Posterior cingulate gyrus (tissue), 11 donors: ENCODE data around the gene ITGA2.

Experiments
- DNase-seq, 10 donors: peaks; one replicate each; pipeline versions ENCODE4 v3.0.0 to v3.0.0-alpha.2; 2020 to 2021; ENCODE audit warnings: mixed read lengths in 3 of 10
- intact Hi-C: fragments of 100-400 bp; cut with DNase I; formaldehyde crosslinking; loops from one replicate; pipeline ENCODE4 v1.15.1; 2023

The ITGA2 gene

DNA sequence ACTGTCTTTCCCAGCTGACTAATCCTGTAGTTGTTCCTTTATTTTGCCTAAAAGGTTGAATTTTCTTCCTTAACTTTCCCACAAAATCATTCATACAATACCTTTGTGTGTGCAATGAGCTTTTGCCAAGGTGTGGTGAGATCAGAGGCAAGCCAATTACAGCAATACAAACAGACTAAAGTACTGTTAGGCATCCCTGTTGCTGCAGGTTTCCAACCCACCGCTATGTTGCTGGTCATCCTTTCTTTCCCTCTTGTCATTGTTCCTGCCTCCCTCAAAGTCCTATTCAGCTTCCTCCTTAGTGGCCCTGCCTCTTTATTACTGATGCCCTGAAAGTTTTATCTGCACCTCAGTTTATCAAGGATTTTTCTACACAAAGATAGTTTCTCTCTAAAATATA is 22.1 kb downstream of the ITGA2 start:
- intact Hi-C loops, result no loop called here
- DNase-seq, result no peak

DNA sequence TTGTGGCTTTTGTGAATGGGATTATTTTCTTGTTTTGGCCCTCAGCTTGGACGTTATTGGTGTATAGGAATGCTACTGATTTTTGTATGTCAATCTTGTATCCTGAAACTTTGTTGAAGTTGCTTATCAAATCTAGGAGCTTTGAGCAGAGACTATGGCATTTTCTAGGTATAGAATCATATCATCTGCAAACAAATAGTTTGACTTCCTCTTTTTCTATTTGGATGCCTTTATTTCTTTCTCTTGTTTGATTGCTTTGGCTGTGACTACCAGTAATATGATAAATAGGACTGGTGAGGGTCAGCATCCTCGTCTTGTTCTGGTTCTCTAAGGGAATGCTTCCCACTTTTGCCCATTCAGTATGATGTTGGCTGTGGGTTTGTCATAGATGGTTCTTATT is 24.7 kb downstream of the ITGA2 start:
- no peak for DNase-seq
- intact Hi-C loops, result no loop called here

DNA sequence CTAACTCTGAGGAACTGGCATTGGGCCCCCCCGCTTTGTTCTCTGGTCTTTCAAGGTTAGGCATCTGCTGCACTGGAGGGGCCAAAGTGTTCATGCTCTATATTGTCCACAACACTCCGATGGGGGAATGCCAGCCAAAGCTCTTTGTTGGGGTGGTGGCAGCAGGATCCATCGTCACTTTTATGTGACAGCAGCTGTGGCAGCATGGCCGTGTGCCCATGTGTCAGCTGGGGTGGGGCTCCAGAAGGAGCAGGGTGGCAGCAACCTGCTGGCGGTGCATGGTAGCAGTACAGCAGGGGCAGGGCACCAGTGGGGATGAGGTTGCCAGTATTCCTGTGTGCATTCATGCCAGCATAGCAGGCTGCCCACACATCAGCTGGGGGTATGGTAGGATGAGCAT is 28.2 kb downstream of the ITGA2 start:
- peak; percentile 41 to 96 (median 66) for DNase-seq
- intact Hi-C loops, result no loop called here

DNA sequence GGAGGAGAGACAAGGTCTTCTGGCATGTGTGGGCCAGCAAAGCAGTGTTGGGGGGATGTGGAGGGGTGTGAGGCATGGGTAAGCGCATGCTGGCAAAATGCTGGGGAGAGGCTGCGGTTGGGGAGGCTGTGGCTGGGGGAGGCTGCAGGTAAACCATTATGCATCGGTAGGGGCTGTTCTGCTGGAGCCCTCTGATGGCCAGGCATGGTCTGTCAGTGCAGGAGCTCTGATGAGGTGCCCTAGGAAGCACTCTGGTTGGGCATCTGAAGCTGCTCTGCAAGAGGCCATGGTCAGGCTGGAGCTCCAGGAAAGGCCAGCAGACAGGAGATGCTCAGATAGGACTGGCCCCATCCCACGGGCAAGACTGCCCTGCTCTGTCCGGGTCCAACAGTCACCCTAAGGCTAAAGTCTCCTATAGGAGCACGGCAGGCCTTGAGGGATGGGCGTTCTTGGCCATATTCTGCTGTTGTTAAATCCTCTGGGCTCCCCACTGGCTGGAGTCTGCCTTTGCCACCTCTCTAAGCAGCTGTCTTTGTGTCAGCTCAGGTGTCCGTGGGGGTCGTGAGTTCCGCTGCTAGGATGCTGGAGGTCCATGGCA is 28.7 kb downstream of the ITGA2 start:
- DNase-seq, result peak in 2 of 10 donors; percentile 68 to 79
- intact Hi-C loops, result no loop called here

DNA sequence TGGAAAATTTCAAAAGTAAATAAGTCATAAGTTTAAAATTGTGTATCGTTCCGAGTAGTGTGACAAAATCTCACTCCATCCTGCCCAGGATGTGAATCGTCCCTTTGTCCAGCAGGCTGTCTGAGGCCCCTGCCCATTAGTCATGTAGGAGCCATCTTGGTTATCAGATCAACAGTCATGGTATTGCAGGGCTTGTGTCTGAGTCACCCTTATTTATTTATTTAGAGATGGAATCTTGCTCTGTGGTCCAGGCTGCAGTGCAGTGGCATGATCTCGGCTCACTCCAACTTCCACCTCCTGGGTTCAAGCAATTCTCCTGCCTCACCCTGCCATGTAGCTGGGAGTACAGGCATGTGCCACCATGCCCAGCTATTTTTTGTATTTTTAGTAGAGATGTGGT is 30.2 kb downstream of the ITGA2 start:
- DNase-seq, result no peak
- intact Hi-C loops, result no loop called here

DNA sequence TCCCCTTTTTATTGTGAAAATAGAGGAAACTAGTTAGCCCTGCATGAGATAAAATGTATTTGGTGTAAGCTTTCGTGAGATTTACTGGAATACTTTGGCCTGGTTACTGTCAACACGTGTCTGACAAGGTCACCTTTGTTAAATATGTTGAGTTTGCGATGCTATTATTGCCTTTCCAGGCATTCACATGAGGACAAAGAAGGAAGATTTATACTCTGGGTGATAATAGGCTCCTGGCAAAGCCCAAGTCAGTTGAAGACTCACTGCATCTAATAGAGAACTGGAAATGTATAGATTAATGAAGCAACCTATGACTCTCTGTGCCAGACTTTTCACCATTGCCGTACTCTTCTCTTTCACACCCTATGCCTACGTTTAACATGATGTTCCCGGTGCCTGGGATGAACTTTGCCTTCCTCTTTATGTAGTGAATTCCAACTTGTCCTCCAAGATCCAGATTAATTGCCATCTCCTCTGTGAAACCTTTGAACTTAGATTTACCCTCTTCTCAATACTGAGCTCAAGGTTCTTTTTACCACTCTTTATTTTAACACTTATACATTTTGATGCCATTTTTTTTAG is 33.9 kb downstream of the ITGA2 start:
- no peak for DNase-seq
- intact Hi-C loops, result no loop called here

DNA sequence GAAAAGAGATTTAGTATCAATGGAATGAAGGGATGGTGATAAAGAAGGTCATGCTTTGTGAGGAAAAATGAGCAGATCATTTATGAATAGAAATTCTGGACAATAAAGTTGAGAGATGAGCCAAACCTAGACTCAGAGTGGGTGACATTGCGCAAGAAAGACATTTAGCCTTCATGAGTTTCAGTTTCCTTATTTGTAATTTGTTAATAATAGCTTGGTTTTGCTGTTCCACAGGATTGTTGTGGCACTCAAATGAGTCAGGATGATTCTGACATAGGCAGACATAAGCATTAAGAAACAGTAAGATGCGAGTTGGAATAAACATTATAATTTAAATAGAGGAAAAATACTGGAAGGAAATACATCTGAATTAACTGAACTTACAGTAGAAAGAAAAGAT is 34.8 kb downstream of the ITGA2 start:
- DNase-seq, result no peak
- intact Hi-C loops, result no loop called here

DNA sequence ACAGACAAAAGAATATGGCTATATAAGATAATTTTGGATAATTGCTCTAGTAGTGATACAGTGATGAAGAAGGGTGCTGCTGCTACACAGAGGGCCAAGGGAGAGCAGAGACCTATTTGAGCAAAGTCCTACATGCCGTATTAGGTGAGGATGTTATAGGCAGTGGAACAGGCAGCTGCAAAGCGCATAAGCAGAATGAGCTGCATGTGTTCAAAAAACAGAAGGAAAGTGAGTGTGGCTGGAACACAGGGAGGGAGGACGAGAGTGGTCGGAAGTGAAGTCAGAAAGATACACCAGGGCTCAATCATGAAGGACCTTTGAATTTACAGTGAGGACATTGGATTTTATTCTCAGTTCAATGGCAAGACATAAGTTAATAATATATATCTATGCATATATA is 35.4 kb downstream of the ITGA2 start:
- DNase-seq, result no peak
- intact Hi-C loops, result no loop called here

DNA sequence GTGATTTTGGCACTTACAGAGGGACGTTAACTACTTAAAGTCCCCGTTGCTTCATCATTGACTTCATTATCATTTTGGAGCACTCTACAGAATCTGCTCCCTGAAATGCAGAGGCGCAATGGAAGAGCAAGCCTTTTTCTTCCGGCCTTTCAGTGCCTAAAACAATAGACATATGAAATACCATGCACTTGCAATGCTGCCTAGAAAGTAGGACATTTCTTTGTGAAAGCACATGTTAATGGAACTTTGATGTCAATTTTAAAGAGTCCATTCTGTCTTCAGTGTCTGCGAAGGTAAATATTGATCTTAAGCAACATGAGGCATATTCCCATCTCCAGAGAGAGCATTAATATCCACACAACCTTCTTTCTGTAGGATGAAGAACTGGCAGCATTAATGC is 36.3 kb downstream of the ITGA2 start:
- intact Hi-C loops, result no loop called here
- no peak for DNase-seq

DNA sequence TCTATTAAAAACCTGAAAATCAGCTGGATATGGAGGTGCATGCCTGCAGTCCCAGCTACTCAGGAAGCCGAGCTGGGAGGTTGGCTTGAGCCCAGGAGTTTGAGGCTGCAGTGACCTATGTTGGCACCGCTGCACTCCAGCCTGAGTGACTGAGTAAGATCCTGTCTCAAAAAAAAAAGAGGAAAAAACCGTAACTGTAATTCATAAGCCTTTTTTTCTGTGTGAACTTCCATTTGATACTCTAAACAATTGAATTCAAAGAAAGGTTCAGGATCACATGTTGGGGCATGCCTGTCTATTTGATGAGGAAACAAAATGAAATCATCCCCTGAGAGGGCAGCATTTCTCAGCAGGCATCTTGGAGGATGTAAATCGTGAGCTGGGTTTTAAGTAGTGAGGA is 38.8 kb downstream of the ITGA2 start:
- peak in 1 of 10 donors; percentile 81 for DNase-seq
- intact Hi-C loops, result no loop called here

DNA sequence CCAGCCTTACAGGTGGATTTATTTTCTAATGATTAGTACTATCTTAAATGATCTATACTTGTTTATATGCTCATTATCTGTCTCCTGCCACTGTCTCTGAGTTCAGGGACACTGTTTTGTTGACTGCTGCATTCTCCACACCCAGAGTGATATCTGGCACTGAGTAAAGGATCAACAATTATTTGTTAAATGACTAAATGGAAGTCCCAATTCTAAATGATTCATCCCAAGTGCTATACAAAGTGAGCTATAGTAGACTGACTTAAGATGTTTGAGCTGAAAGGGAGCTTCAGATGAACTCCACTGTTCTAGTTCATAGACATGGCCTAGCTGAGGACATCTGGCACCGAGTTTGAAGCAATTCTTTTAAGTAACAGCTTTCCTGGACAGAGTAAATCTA is 40.5 kb downstream of the ITGA2 start:
- intact Hi-C loops, result no loop called here
- DNase-seq, result no peak

DNA sequence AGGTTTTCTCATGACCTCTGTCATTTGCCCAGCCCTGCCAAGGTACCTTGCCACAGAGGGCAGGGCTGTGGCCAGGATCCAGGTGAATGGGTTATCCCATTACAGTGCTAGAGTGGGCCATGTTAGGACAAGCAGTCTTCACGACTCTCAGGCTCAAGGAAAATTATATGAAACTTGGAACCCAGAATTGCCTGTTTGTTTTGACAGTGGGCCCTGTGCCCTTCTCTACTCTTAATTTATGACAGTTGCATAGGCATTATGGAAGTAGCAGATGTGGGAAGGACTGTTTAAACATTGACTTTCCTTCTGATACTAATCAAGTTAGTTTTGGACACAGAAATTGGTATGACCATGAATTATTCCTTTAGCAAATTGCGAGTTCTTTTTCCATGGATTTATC is 41.7 kb downstream of the ITGA2 start:
- intact Hi-C loops, result no loop called here
- no peak for DNase-seq

DNA sequence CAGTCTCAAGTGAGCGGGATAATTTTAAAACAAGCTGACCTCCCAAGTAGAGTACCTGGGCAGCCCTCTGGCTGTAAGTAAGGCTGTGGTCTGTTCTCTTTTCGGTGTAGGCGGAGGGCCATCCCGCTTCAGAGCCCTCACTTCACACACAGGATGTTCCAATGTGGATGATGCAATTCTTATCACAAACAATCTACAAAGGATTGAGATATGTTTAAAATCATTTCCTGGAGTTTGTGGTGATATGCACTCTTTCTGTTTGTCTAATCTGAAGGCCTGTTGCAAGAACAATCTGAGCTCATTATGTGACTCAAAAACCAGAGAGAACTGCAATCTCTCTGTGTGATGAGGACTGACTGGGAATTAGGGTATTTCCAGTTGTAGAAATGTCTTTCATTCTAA is 42.5 kb downstream of the ITGA2 start:
- intact Hi-C loops, result no loop called here
- DNase-seq, result no peak

DNA sequence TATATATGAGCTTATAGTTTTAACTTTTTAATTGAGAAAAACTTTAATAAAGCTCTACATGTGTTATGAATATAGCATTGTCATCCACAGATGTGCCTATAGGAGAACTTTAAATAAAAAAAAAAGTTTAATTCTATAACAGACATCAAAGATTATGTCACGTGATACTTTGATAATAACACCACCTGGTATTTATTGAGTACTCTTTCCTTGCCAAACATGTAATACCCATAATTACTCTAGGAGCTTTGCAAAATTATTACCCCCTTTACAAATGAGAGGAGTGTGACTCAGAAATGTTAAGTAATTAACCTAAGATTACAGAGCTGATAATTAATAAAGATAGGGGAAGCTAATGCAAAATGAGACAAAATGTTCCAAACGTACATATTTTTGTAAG is 43.0 kb downstream of the ITGA2 start:
- intact Hi-C loops, result no loop called here
- DNase-seq, result no peak

DNA sequence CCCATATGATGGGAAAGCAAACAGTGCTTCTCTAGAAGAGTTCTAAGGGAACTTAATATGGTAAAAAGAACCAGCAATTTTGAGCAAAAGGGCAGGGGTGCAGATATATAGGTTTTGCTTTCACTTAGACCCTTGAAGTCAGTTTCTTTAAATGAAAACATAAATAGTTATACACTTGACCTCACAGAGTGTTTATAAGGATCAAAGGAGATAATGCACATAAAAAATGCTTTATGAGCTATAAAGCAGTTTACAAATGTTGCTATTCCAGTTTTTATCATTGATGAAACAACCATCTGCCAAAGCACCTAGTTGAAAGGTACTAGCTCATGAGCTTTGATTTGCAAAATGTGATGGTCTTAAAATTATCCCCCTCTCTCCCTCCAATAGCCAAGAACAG is 45.7 kb downstream of the ITGA2 start:
- no peak for DNase-seq
- intact Hi-C loops, result no loop called here

DNA sequence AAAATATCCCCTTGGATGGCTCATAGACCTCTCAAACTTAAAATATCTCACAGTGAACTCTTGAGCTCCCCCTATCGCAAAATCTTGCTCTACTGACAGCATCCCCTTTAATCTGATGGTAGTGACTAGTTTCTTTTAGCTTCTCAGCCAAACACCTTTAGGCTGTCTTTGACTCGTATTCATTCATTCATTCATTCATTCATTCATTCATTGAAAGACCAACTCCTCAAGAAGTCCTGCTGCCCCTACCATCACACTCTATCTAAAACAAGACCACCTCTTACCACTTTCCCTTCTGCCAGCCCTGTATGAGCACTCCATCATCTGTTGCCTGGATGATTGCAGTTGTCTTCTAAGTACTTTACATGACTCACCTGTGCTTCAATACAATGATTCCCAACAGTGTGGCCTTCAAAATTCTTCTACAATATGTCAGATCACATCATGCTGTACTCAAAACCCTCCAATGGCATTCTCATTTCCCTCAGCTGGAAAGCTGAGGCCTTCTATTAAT is 46.8 kb downstream of the ITGA2 start:
- intact Hi-C loops, result no loop called here

DNA sequence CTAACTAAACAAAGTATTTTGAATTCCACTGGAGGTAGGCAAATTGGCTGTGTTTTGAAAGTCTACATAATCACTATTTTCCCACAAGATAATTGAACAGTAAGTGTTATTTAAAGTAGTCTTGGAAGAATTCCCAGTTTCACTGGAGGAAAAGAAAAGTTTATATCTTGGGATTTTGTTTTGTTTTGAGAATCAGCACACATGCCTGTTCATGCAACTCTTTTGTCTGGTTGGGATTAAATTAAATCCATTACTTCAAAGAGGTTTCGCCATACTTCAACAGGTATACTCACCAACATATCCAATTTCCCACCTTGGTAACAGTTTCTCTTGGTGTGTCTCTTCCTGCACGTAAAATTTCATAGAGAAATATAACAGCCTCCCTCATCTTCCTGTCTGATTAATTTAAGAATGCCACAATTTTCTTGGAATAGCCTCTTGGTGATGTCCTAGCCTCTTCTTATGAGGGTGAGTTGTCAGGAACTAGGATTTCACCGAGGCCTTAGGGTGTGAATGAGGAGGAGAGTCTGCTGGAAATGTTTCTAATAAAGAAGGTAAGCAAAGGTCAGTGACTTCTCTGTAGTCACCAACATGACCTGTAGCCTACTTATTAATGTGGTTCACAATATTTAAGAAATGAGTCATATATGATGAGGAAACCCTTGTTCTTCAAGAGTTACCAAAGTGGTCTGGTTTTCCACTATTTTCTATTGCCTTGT is 48.1 kb downstream of the ITGA2 start:
- DNase-seq, result no peak
- intact Hi-C loops, result no loop called here

More for the DNA sequence above, 46.8 kb downstream of the ITGA2 start:
- no peak for DNase-seq

DNA sequence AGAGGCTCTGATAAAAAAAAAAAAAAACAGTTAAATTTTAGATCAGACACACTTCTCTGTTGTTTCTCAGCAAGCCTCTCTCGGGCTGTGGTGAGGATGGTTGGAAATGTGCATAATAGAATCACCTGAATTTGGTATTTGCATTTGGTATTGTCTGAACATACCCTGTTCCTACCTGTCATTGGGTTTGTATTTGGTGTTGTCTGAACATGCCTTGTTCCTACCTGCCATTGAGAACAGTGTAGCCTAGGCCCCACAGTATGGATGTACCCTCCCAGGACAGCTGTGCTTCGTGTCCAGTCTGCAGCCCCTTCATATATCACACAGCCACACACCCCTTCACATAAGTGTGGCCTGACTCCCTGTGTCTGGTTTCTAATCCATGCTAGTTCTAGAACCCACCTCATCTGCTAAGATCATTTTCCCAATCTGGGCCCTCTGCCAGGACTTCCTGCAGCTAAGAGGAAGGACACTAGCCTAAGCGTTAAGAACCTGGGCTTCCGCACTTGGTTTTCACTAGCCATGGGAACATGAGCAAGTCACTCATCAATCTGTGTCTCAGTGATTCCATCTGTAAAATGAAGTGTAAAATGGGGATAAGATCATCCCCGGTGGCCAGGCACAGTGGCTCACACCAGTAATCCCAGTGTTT is 49.2 kb downstream of the ITGA2 start:
- no peak for DNase-seq
- intact Hi-C loops, result no loop called here

DNA sequence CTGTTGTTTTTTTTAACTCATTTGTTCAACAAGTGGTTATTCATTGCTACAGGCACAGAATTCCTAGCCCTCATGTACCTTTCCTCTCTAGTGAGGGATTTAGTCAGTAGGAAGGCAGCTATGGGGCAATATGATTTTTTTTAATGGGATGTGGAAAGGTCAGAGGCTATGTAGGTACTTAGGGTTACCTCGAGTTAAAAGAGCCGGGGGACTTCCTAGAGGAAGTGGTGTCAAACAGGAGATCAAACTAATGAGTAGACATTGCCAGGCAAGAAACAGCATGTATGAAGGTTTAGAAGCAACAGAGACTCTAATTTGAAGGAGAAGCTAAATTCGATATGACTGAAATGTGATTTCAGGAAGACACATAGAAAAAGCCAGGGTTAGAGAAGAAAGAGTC is 50.7 kb downstream of the ITGA2 start:
- intact Hi-C loops, result no loop called here
- DNase-seq, result no peak

DNA sequence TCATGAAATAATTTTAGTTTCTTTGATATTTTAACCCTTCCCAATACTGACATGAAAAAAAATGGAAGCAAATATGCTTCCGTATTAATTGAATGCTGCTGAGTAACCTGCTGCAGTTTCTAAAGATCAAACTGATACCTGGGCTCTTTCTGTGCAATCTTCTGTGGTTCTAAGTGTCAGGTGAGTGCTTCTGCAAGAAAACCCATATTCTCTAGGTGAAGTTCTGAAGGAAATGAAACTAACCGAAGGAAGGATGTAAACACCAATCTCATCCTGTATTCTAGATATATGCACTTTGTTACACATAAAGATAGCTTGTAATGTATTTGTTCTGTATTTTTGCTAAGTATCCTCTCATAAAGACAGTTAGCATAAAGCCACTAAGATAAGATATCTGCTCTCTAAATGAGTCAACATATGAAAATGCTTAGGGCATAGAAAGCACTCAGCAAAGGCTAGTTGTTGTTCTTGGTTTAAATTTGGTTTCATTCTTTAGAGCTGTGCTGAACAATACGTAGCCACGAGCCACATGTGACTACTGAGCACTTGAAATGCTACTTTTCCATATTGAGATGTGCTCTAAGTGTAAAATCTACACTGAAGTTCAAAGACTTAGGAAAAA is 52.0 kb downstream of the ITGA2 start:
- DNase-seq, result no peak
- intact Hi-C loops, result no loop called here

DNA sequence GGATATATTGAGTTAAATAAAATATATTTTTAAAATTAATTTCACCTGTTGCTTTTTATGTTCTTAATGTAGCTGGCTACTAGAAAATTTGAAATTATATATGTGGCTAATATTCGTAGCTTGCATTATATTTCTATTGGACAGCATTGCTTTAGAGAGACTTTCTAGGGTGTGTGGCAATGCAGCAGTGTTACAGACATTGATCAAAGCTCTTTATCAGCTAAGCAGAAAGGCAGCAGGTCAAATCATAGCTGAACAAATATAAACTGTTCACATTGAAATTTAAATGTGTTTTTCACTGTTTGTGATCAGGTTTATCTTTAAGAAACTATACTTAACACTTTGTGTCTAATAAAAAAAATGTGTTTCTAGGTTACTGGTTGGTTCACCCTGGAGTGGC is 52.6 kb downstream of the ITGA2 start:
- intact Hi-C loops, result no loop called here
- DNase-seq, result no peak
